HepG2 (cell line): ENCODE results near the gene DLG1. TPM values are rescaled to one million over a fixed set of nuclear protein-coding genes. Genes with fewer than 3 reads are reported as not detected.

Experiments used
- ATAC-seq: fragments of 200-7000 bp; cut with Tn5 transposase; 3 replicates; pipeline ENCODE4 v1.9.1; 2020; ENCODE audit warnings: mild to moderate bottlenecking, moderate library complexity
- BruUV-seq: library from RNA; stranded (reverse); fragments of 400-500 nt; replicated peaks from 2 replicates; lab custom pipeline; 2021; lab: Mats Ljungman, UMichigan
- CTCF ChIA-PET: fragments of 300-600 bp; formaldehyde crosslinking; extraction: SDS; loops from one replicate; lab custom pipeline; 2021; ENCODE audit warnings: low total read pairs, inconsistent platforms, low intra/inter-chr PET ratio; lab: Yijun Ruan, JAX
- POLR2A ChIA-PET: fragments of 350-600 bp; sonication (Branson Sonifier 250); formaldehyde crosslinking; loops from one replicate; lab custom pipeline; 2020; ENCODE audit warnings: antibody characterized with exemption, inconsistent platforms; lab: Yijun Ruan, JAX
- DNase-seq: peaks from one replicate; pipeline ENCODE4 v3.0.0-alpha.2; 2015; ENCODE audit warnings: low spot score
- FAIRE-seq: peaks from 3 replicates; lab custom pipeline; 2011; peaks lifted over from hg19 to GRCh38; lab: Jason Lieb, UNC
- H2AFZ ChIP-seq: one replicate; pipeline ENCODE4 v1.6.1; 2011; ENCODE audit warnings: low read length, inconsistent platforms
- H3K27ac ChIP-seq: fragments of 300-600 bp; 3 replicates; pipeline ENCODE4 v1.8.0; 2011; ENCODE audit warnings: mixed run types, mild to moderate bottlenecking, mixed read lengths, low read length, inconsistent platforms; ENCODE audit not compliant: insufficient read depth; ENCODE audit errors: extremely low read length
- H3K27me3 ChIP-seq, 2 experiments: fragments of 200-600 bp in 1 of 2; 2 replicates in 1 of 2; 3 replicates in 1 of 2; pipeline versions ENCODE4 v1.6.0 to v1.8.0; 2011; ENCODE audit warnings: low read length in 2 of 2, mild to moderate bottlenecking in 2 of 2, moderate library complexity in 2 of 2, inconsistent platforms in 1 of 2; ENCODE audit not compliant: insufficient read depth in 2 of 2, control insufficient read depth in 1 of 2
- H3K36me3 ChIP-seq, 2 experiments: fragments of 200-600 bp in 1 of 2; replicated peaks in 1 of 2; 2 replicates in 1 of 2; 3 replicates in 1 of 2; pipeline versions ENCODE4 v1.5.1 to v1.8.0; 2011; ENCODE audit warnings: low read length in 2 of 2, inconsistent platforms in 1 of 2; ENCODE audit not compliant: insufficient read depth in 2 of 2, control insufficient read depth in 1 of 2
- H3K4me1 ChIP-seq: 2 replicates; pipeline ENCODE4 v1.5.1; 2012; ENCODE audit warnings: low read length, inconsistent platforms; ENCODE audit not compliant: insufficient read depth
- H3K4me2 ChIP-seq: 2 replicates; pipeline ENCODE4 v1.6.0; 2011; ENCODE audit warnings: low read depth, low read length, inconsistent platforms
- H3K4me3 ChIP-seq, 3 experiments: fragments of 200-600 bp in 1 of 3; sonication (generic), shearing (Covaris generic) in 1 of 3; replicated peaks in 1 of 3; 2 replicates each; pipeline ENCODE4 v1.5.1; 2011 to 2016; ENCODE audit warnings: low read length in 3 of 3, inconsistent platforms in 2 of 3, low read depth in 2 of 3, mild to moderate bottlenecking in 2 of 3, control low read depth in 1 of 3, mixed read lengths in 1 of 3; ENCODE audit not compliant: insufficient read depth in 1 of 3
- H3K79me2 ChIP-seq: one replicate; pipeline ENCODE4 v1.6.1; 2011; ENCODE audit warnings: low read length, inconsistent platforms; ENCODE audit not compliant: insufficient read depth
- H3K9ac ChIP-seq: 2 replicates; pipeline ENCODE4 v1.6.0; 2011; ENCODE audit warnings: mild to moderate bottlenecking, low read depth, low read length, inconsistent platforms; ENCODE audit not compliant: insufficient read depth
- H3K9me3 ChIP-seq: 2 replicates; pipeline ENCODE4 v1.5.1; 2012; ENCODE audit warnings: mild to moderate bottlenecking, low read length
- H4K20me1 ChIP-seq: 2 replicates; pipeline ENCODE4 v1.6.0; 2011; ENCODE audit warnings: inconsistent platforms, mild to moderate bottlenecking, low read length, moderate library complexity; ENCODE audit not compliant: insufficient read depth
- HOXA9 ChIP-seq: sonication (generic); formaldehyde crosslinking; IDR thresholded peaks from 2 replicates; pipeline ENCODE4 v1.8.1; 2022; ENCODE audit warnings: missing genetic modification reagents, mild to moderate bottlenecking, moderate library complexity, borderline replicate concordance
- KAT8 ChIP-seq: IDR thresholded peaks from 2 replicates; pipeline ENCODE4 v1.6.1; 2016; ENCODE audit warnings: missing genetic modification reagents, missing compliant biosample characterization
- MBD4 ChIP-seq: IDR thresholded peaks from 2 replicates; pipeline ENCODE4 v1.6.1; 2012; ENCODE audit warnings: low read length, inconsistent platforms, borderline replicate concordance
- SYNCRIP ChIP-seq: fragments of 200-400 bp; formaldehyde crosslinking; IDR thresholded peaks from 2 replicates; pipeline ENCODE4 v1.6.1; 2018; ENCODE audit warnings: mild to moderate bottlenecking, low read depth, low read length; ENCODE audit not compliant: insufficient read depth
- ZFP41 ChIP-seq: sonication (generic); formaldehyde crosslinking; IDR thresholded peaks from 2 replicates; pipeline ENCODE4 v1.4.0; 2020; ENCODE audit warnings: mild to moderate bottlenecking, missing genetic modification reagents, borderline replicate concordance
- ZNF121 ChIP-seq: sonication (generic); formaldehyde crosslinking; IDR thresholded peaks from 2 replicates; pipeline ENCODE4 v1.5.0; 2020; ENCODE audit warnings: mild to moderate bottlenecking, missing genetic modification reagents
- ZNF773 ChIP-seq: sonication (generic); formaldehyde crosslinking; IDR thresholded peaks from 2 replicates; pipeline ENCODE4 v1.4.0; 2020; ENCODE audit warnings: missing genetic modification reagents, borderline replicate concordance
- WGBS: methylation state at CpG from one replicate; pipeline ENCODE4 v1.1.6; 2017; ENCODE audit warnings: low lambda C conversion rate; 5-methylcytosine and 5-hydroxymethylcytosine counted together
- in situ Hi-C: cut with HindIII; loops from 2 replicates; pipeline ENCODE4 v1.10.0; 2017; ENCODE audit warnings: low pct_unique_long_range_greater_than_20kb; ENCODE audit not compliant: extremely low pct_ligation_motif_present
- intact Hi-C: fragments of 100-400 bp; cut with micrococcal nuclease; formaldehyde crosslinking; loops from one replicate; pipeline ENCODE4 v1.10.0; 2022; ENCODE audit not compliant: unreplicated experiment
- polyA plus RNA-seq, 8 experiments: library from polyadenylated mRNA; depleted of rRNA in 3 of 8; stranded (reverse) in 7 of 8; unstranded in 1 of 8; fragments of >200 nt; fragmentation: Illumina TruSeq in 4 of 8; extraction: Trizol in 4 of 8; gene quantifications; 2 replicates each; pipeline versions ENCODE4 v1.2.1 to v1.2.3, GENCODE V29; 2011 to 2016; ENCODE audit warnings: low read depth in 4 of 8, missing spikeins in 1 of 8, mixed read lengths in 1 of 8; ENCODE audit not compliant: insufficient read depth in 1 of 8
- total RNA-seq, 5 experiments: library from RNA; depleted of rRNA; stranded (reverse); fragments of >200 nt; fragmentation: Illumina TruSeq; extraction: Trizol; gene quantifications; 2 replicates each; pipeline ENCODE4 v1.2.3, GENCODE V29; 2016; ENCODE audit warnings: low read depth in 1 of 5
- TF ChIP-seq, protein P1 (sequence below): sonication (generic); formaldehyde crosslinking; IDR thresholded peaks from 2 replicates; pipeline ENCODE4 v1.4.0; 2020; ENCODE audit warnings: missing genetic modification reagents
- TF ChIP-seq, protein P2 (sequence below): IDR thresholded peaks from 2 replicates; pipeline ENCODE4 v1.6.1; 2016; ENCODE audit warnings: control low read depth

Gene DLG1
- total and polyA plus RNA-seq, 2 of the 13 experiments (the other 11 are each of a cell fraction or from before 2014, with no cell fraction given): 30.5 to 104 TPM

DNA sequence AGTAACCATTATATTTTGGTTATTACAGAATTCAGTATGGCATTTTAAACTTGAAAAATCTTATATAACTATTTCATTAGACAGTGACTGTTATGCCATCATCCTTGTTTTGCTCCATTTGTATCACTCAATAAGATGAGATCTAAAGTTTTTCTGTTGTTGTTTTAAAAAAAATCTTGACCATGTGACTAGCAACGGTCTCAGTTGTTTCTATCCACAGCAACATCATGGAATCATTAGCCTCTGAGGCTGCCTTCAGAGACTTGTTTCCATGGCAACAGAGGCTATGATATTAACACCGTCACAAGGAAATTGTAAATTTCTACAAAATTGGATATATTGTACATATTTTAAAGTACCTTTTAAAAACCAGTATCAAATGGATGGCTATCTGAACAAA, 129.8 kb downstream of the DLG1 start:
- Histone ChIP-seq H3K36me3 (peaks cover 1 to 28% of the 10 kb centered on the region in 2 experiments), H2AFZ (no peak overlapping the region), H3K27ac (no peak overlapping the region), H3K79me2 (peaks cover 15% of the 10 kb centered on the region), H3K9ac (no peak overlapping the region), H3K4me1 (no peaks in the 10 kb centered on the region), H3K4me3 (no peak overlapping the region), H4K20me1 (peaks cover 2% of the 10 kb centered on the region), H3K4me2 (no peak overlapping the region), H3K9me3 (no peaks in the 10 kb centered on the region), H3K27me3 (no peaks in the 10 kb centered on the region)
- ATAC-seq (no peak), FAIRE-seq (no peak), DNase-seq (no peak)
- in situ Hi-C loops (no loop called here), intact Hi-C loops (no loop called here)
- ChIA-PET CTCF (no interaction called here), POLR2A (no interaction called here)
- no TSS peak for BruUV-seq
- WGBS: 95% methylated on average over 2 of the region's 2 CpGs
- TF ChIP-seq ZFP41 (CRISPR knock-in tag): no peak
- TF ChIP-seq, protein P1, sequence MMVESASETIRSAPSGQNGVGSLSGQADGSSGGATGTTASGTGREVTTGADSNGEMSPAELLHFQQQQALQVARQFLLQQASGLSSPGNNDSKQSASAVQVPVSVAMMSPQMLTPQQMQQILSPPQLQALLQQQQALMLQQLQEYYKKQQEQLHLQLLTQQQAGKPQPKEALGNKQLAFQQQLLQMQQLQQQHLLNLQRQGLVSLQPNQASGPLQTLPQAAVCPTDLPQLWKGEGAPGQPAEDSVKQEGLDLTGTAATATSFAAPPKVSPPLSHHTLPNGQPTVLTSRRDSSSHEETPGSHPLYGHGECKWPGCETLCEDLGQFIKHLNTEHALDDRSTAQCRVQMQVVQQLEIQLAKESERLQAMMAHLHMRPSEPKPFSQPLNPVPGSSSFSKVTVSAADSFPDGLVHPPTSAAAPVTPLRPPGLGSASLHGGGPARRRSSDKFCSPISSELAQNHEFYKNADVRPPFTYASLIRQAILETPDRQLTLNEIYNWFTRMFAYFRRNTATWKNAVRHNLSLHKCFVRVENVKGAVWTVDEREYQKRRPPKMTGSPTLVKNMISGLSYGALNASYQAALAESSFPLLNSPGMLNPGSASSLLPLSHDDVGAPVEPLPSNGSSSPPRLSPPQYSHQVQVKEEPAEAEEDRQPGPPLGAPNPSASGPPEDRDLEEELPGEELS (CRISPR knock-in tag): no peak
- TF ChIP-seq SYNCRIP: no peak
- no peak for TF ChIP-seq MBD4
- TF ChIP-seq, protein P2, sequence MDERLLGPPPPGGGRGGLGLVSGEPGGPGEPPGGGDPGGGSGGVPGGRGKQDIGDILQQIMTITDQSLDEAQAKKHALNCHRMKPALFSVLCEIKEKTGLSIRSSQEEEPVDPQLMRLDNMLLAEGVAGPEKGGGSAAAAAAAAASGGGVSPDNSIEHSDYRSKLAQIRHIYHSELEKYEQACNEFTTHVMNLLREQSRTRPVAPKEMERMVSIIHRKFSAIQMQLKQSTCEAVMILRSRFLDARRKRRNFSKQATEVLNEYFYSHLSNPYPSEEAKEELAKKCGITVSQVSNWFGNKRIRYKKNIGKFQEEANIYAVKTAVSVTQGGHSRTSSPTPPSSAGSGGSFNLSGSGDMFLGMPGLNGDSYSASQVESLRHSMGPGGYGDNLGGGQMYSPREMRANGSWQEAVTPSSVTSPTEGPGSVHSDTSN (CRISPR knock-in tag): no peak
- TF ChIP-seq ZNF121 (CRISPR knock-in tag): no peak
- no peak for TF ChIP-seq ZNF773
- TF ChIP-seq KAT8 (CRISPR knock-in tag): no peak
- TF ChIP-seq HOXA9 (CRISPR knock-in tag): no peak
